Progenitor cell of endocrine pancreas (in vitro differentiated cells): ENCODE results near the gene ARHGEF4. TPM values are rescaled to one million over a fixed set of nuclear protein-coding genes. Genes with fewer than 3 reads are reported as not detected.

Source experiments
- DNase-seq: peaks from one replicate; pipeline ENCODE4 v3.0.0; 2021; ENCODE audit warnings: low spot score; ENCODE audit not compliant: unreplicated experiment
- H3K27ac Mint-ChIP-seq: 2 replicates; pipeline ENCODE4 v1.8.0; 2021; ENCODE audit warnings: mild to moderate bottlenecking, moderate library complexity, mixed read lengths
- H3K27me3 Mint-ChIP-seq: 2 replicates; pipeline ENCODE4 v1.8.0; 2021; ENCODE audit warnings: mixed read lengths
- H3K36me3 Mint-ChIP-seq: 2 replicates; pipeline ENCODE4 v1.8.0; 2022; ENCODE audit warnings: mixed read lengths; ENCODE audit not compliant: insufficient read depth
- H3K4me1 Mint-ChIP-seq: 2 replicates; pipeline ENCODE4 v1.8.0; 2021; ENCODE audit warnings: low read depth, mixed read lengths
- H3K4me3 Mint-ChIP-seq: 2 replicates; pipeline ENCODE4 v1.8.0; 2021; ENCODE audit warnings: low read depth, mild to moderate bottlenecking, moderate library complexity, mixed read lengths
- H3K9me3 Mint-ChIP-seq: 2 replicates; pipeline ENCODE4 v1.8.0; 2021; ENCODE audit warnings: low read depth, mixed read lengths
- CTCF ChIP-seq: fragments of 200-600 bp; sonication (generic); IDR thresholded peaks from one replicate; pipeline ENCODE4 v1.5.0; 2021; ENCODE audit warnings: antibody characterized with exemption, mild to moderate bottlenecking; ENCODE audit not compliant: unreplicated experiment
- total RNA-seq: library from RNA; stranded (reverse); gene quantifications from 2 replicates; pipeline ENCODE4 v1.2.1, GENCODE V29; 2021

Gene ARHGEF4
- total RNA-seq, 1 donor from 2014 or later: 5.6 TPM

GRCh38 chr2:130805613-130806012 lies 31.1 kb upstream of the ARHGEF4 start:
- peaks cover 9% of the 10 kb centered on the region for H3K27me3 Mint-ChIP-seq
- no peak for DNase-seq
- H3K4me3 Mint-ChIP-seq: no peak overlapping the region
- peaks cover 2% of the 10 kb centered on the region for H3K4me1 Mint-ChIP-seq
- no peak for TF ChIP-seq CTCF
- H3K9me3 Mint-ChIP-seq: no peaks in the 10 kb centered on the region
- H3K36me3 Mint-ChIP-seq: no peaks in the 10 kb centered on the region
- no peak overlapping the region for H3K27ac Mint-ChIP-seq

- no peaks in the 10 kb centered on the region for H3K36me3 Mint-ChIP-seq
- no peak for TF ChIP-seq CTCF
- no peak overlapping the region for H3K27ac Mint-ChIP-seq
- H3K4me3 Mint-ChIP-seq: no peak overlapping the region
- no peak for DNase-seq
- H3K27me3 Mint-ChIP-seq: peaks cover 14% of the 10 kb centered on the region
- no peaks in the 10 kb centered on the region for H3K4me1 Mint-ChIP-seq
- no peaks in the 10 kb centered on the region for H3K9me3 Mint-ChIP-seq
Measured at GRCh38 chr2:130806370-130806769, 30.3 kb upstream of the ARHGEF4 start.

DNA sequence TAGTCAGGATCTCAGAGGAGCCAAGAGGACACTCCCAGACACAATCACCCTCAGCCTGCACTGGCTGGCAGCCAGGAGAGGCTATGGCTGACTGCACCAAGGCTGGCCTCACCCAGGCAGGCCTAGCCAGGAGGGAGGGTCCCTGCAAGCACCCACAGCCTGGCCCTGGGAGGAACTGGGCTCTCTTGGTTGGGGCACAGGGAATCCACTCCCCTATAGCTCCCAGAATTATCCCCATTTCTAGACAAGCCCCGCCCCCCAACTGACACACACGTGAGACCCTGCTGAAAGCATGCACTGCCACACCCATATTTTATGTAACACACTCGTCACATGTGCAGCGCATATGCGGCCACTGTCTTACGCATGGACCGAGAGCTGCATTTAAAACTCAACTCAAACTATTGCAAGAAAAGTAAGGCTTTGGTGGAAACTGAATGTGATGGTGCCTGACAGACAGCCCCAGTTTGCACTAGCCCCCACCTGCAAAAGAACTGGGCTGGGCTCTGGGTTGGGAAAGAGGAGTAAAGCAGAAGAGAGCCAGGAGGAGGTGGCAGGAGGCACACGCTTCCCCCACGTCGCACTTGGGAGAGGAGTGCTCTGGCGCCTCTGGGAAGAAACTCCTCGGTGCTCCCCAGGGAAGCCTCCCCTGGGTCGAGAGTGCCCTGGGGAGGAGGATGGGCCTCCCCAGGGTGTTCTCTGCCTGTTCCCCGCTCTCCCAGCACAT lies 28.9 kb upstream of the ARHGEF4 start:
- Mint-ChIP-seq H3K27ac (no peak overlapping the region), H3K9me3 (no peaks in the 10 kb centered on the region), H3K27me3 (peaks cover 14% of the 10 kb centered on the region), H3K36me3 (no peaks in the 10 kb centered on the region), H3K4me1 (no peaks in the 10 kb centered on the region), H3K4me3 (no peak overlapping the region)
- TF ChIP-seq CTCF: no peak
- DNase-seq: no peak

GRCh38 chr2:130808482-130809268 lies 28.0 kb upstream of the ARHGEF4 start:
- H3K4me1 Mint-ChIP-seq: no peaks in the 10 kb centered on the region
- H3K9me3 Mint-ChIP-seq: no peaks in the 10 kb centered on the region
- no peaks in the 10 kb centered on the region for H3K36me3 Mint-ChIP-seq
- no peak overlapping the region for H3K4me3 Mint-ChIP-seq
- DNase-seq: no peak
- H3K27me3 Mint-ChIP-seq: peaks cover 14% of the 10 kb centered on the region
- no peak for TF ChIP-seq CTCF
- H3K27ac Mint-ChIP-seq: no peak overlapping the region

DNA sequence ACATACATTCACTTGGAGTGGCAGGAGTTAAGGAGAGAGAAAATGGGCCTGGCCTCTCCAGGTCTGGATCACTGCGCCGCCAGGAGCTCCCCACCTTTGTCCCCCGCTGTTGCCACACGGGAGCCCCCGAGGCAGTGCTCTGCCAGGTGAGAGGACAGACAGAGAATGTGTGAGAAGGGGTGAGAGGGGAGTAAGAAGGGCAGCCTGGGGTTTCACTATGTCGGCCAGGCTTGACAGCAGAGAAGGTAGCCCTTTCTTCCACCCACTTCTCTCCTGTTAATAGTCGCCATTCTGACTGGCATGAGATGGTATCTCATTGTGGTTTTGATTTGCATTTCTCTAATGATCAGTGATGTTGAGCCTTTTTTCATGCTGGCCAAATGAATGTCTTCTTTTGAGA lies 26.2 kb upstream of the ARHGEF4 start:
- DNase-seq: no peak
- H3K27me3 Mint-ChIP-seq: peaks cover 14% of the 10 kb centered on the region
- H3K27ac Mint-ChIP-seq: no peak overlapping the region
- no peak overlapping the region for H3K4me3 Mint-ChIP-seq
- no peak for TF ChIP-seq CTCF
- H3K36me3 Mint-ChIP-seq: no peaks in the 10 kb centered on the region
- no peaks in the 10 kb centered on the region for H3K4me1 Mint-ChIP-seq
- H3K9me3 Mint-ChIP-seq: no peaks in the 10 kb centered on the region
